Small intestine (tissue), 7 donors: Measurements from ENCODE around the gene MAMDC4. TPM values are rescaled to one million over a fixed set of nuclear protein-coding genes. Genes with fewer than 3 reads are reported as not detected.

ENCODE experiments used
- DNase-seq, 2 donors: peaks; one replicate each; pipeline versions ENCODE4 v3.0.0 to v3.0.0-alpha.2; 2013
- FAIRE-seq: peaks from 2 replicates; lab custom pipeline; 2012; peaks lifted over from hg19 to GRCh38; lab: Jason Lieb, UNC
- H3K27ac ChIP-seq, 3 donors: one replicate each; pipeline ENCODE4 v1.5.1; 2013; ENCODE audit warnings: low read length in 2 of 3, mild to moderate bottlenecking in 2 of 3, control low read depth in 1 of 3, inconsistent platforms in 1 of 3, low read depth in 1 of 3, moderate library complexity in 1 of 3
- H3K27me3 ChIP-seq, 3 donors: one replicate each; pipeline ENCODE4 v1.6.1; 2013; ENCODE audit warnings: low read length in 3 of 3, inconsistent platforms in 1 of 3; ENCODE audit not compliant: control insufficient read depth in 3 of 3, insufficient read depth in 3 of 3
- H3K36me3 ChIP-seq, 3 donors: one replicate each; pipeline ENCODE4 v1.6.1; 2013; ENCODE audit warnings: low read length in 3 of 3, inconsistent platforms in 1 of 3, low read depth in 1 of 3, mild to moderate bottlenecking in 1 of 3, moderate library complexity in 1 of 3; ENCODE audit not compliant: control insufficient read depth in 3 of 3, insufficient read depth in 2 of 3
- H3K4me1 ChIP-seq, 3 donors: one replicate each; pipeline ENCODE4 v1.6.1; 2013; ENCODE audit warnings: low read length in 2 of 3, inconsistent platforms in 1 of 3, low read depth in 1 of 3, mild to moderate bottlenecking in 1 of 3, moderate library complexity in 1 of 3; ENCODE audit not compliant: control insufficient read depth in 3 of 3, insufficient read depth in 2 of 3
- H3K4me3 ChIP-seq, 3 donors: one replicate each; pipeline ENCODE4 v1.5.1; 2013; ENCODE audit warnings: low read length in 3 of 3, control low read depth in 1 of 3, inconsistent platforms in 1 of 3, low read depth in 1 of 3, mild to moderate bottlenecking in 1 of 3, moderate library complexity in 1 of 3
- H3K9me3 ChIP-seq, 2 donors: one replicate each; pipeline ENCODE4 v1.6.1; 2013; ENCODE audit warnings: low read depth in 1 of 2, low read length in 1 of 2; ENCODE audit not compliant: control insufficient read depth in 2 of 2, insufficient read depth in 1 of 2
- WGBS, 3 donors: extraction: QIAGEN DNeasy Blood & Tissue Kit; methylation state at CpG; one replicate each; pipeline ENCODE4 v1.1.7; 2013; 5-methylcytosine and 5-hydroxymethylcytosine counted together
- polyA plus RNA-seq, 4 donors: library from polyadenylated mRNA; stranded (reverse) in 3 of 4; unstranded in 1 of 4; fragments of 200-250 nt in 3 of 4; fragments of 120-200 nt in 1 of 4; gene quantifications; one replicate each; pipeline versions ENCODE4 v1.2.1 to v1.2.3, GENCODE V29; 2013
- donor health status: healthy with polysubstance abuse.
- donor health status: control.
- donor health status: control.
- donor health status: Bipolar disorder and iron deficiency.
- donor health status: healthy.

Gene MAMDC4
- polyA plus RNA-seq, 4 donors = 4.6 to 1,156 (median 8.9) TPM

- peaks cover 0 to 92% (median 8%) of the 10 kb centered on the region in 3 donors for H3K4me1 ChIP-seq
Measured at GRCh38 chr9:136854842-136855460, 2.8 kb downstream of the MAMDC4 start.

DNA sequence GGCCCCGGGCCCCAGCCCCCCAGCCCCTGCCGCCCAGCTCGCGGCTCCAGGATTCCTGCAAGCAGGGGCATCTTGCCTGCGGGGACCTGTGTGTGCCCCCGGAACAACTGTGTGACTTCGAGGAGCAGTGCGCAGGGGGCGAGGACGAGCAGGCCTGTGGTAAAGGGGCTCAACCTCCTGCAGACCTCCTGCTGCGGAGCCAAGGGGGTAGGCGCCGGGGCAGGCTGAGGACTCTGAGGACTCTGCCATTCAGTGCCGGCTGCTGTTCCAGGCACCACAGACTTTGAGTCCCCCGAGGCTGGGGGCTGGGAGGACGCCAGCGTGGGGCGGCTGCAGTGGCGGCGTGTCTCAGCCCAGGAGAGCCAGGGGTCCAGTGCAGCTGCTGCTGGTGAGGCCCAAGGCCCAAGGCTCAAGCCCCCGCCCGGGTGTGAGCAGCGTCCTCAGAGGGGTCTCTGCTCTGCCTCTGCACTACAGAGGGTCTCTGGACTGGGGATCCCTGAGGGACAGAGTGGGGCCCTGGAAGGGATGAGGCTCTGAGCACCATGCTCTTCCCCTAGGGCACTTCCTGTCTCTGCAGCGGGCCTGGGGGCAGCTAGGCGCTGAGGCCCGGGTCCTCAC, 3.4 kb downstream of the MAMDC4 start:
- peaks cover 0 to 100% (median 0%) of the 10 kb centered on the region in 3 donors for H3K36me3 ChIP-seq
- H3K27ac ChIP-seq = peak overlapping the region in 1 of 3 donors; percentile 90
- H3K4me3 ChIP-seq = peak overlapping the region in 1 of 3 donors; percentile 43
- H3K27me3 ChIP-seq = no peaks in the 10 kb centered on the region
- WGBS, 3 donors = 78 to 80% (median 78%) methylated on average over 25 to 26 of the region's 26 CpGs
- no peak for FAIRE-seq
- peak in 1 of 2 donors; percentile 5 for DNase-seq
- no peaks in the 10 kb centered on the region for H3K9me3 ChIP-seq
- H3K4me1 ChIP-seq = peaks cover 0 to 92% (median 6%) of the 10 kb centered on the region in 3 donors

More at GRCh38 chr9:136854842-136855460, 2.8 kb downstream of the MAMDC4 start:
- Histone ChIP-seq H3K27me3 (no peaks in the 10 kb centered on the region), H3K36me3 (peaks cover 0 to 100% (median 0%) of the 10 kb centered on the region in 3 donors), H3K4me3 (peak overlapping the region in 1 of 3 donors; percentile 43), H3K27ac (peak overlapping the region in 1 of 3 donors; percentile 90), H3K9me3 (no peaks in the 10 kb centered on the region)
- FAIRE-seq (no peak), DNase-seq (peak in 1 of 2 donors; percentile 44)
- WGBS, 3 donors = 71 to 80% (median 73%) methylated on average over 21 to 23 of the region's 23 CpGs

- Histone ChIP-seq H3K36me3 (peaks cover 0 to 100% (median 3%) of the 10 kb centered on the region in 3 donors), H3K27ac (peak overlapping the region in 1 of 3 donors; percentile 90), H3K9me3 (no peaks in the 10 kb centered on the region), H3K27me3 (no peaks in the 10 kb centered on the region), H3K4me3 (peak overlapping the region in 1 of 3 donors; percentile 43), H3K4me1 (peaks cover 0 to 92% (median 10%) of the 10 kb centered on the region in 3 donors)
- 60 to 67% (median 61%) methylated on average over 15 of the region's 15 CpGs for WGBS, 3 donors
- DNase-seq = peak in 1 of 2 donors; percentile 32
- no peak for FAIRE-seq
Measured at GRCh38 chr9:136856079-136856476, 3.9 kb downstream of the MAMDC4 start.

DNA sequence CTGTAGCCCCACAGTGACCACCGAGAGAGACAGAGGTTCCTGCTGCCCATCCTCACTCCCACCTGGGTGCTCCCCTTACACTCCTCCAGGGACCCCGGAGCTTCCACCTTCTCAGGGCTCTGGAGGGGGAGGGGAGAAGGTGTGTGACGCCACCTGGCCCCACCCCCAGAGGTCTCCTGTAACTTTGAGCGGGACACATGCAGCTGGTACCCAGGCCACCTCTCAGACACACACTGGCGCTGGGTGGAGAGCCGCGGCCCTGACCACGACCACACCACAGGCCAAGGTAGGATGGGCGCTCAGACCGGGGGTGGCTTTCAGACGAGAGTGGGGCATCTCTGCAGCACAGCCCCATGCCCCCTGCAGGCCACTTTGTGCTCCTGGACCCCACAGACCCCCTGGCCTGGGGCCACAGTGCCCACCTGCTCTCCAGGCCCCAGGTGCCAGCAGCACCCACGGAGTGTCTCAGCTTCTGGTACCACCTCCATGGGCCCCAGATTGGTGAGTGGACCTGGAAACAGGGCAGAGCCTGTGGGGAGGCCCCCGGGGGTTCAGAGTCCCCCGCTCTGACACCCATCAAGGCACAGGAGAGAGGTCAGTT, 4.5 kb downstream of the MAMDC4 start:
- no peaks in the 10 kb centered on the region for H3K9me3 ChIP-seq
- peak overlapping the region in 1 of 3 donors; percentile 90 for H3K27ac ChIP-seq
- H3K4me1 ChIP-seq = peaks cover 0 to 92% (median 12%) of the 10 kb centered on the region in 3 donors

DNA sequence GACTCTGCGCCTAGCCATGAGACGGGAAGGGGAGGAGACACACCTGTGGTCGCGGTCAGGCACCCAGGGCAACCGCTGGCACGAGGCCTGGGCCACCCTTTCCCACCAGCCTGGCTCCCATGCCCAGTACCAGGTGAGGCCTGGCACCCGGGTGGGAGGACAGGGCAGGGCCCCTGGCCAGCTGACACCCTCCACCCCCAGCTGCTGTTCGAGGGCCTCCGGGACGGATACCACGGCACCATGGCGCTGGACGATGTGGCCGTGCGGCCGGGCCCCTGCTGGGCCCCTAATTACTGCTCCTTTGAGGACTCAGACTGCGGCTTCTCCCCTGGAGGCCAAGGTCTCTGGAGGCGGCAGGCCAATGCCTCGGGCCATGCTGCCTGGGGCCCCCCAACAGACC, 5.0 kb downstream of the MAMDC4 start:
- 66 to 81% (median 68%) methylated on average over 19 of the region's 19 CpGs for WGBS, 3 donors

More for the DNA sequence above, 4.5 kb downstream of the MAMDC4 start:
- peak in 1 of 2 donors; percentile 32 for DNase-seq
- Histone ChIP-seq H3K27me3 (no peaks in the 10 kb centered on the region), H3K4me3 (peak overlapping the region in 1 of 3 donors; percentile 43), H3K36me3 (peaks cover 0 to 100% (median 3%) of the 10 kb centered on the region in 3 donors)
- 65 to 76% (median 68%) methylated on average over 14 of the region's 14 CpGs for WGBS, 3 donors
- FAIRE-seq = no peak

GRCh38 chr9:136857581-136858412, 5.7 kb downstream of the MAMDC4 start:
- peaks cover 0 to 81% (median 12%) of the 10 kb centered on the region in 3 donors for H3K4me1 ChIP-seq
- H3K4me3 ChIP-seq = peak overlapping the region in 1 of 3 donors; percentile 43
- no peaks in the 10 kb centered on the region for H3K9me3 ChIP-seq
- H3K27ac ChIP-seq = peak overlapping the region; percentile 90 to 97 (median 96)
- no peaks in the 10 kb centered on the region for H3K27me3 ChIP-seq
- DNase-seq = peak; percentile 66 to 79
- WGBS, 3 donors = 37 to 66% (median 48%) methylated on average over 17 to 29 of the region's 29 CpGs
- no peak for FAIRE-seq
- peaks cover 2 to 100% (median 12%) of the 10 kb centered on the region in 3 donors for H3K36me3 ChIP-seq

More for the DNA sequence above, 5.0 kb downstream of the MAMDC4 start:
- Histone ChIP-seq H3K9me3 (no peaks in the 10 kb centered on the region), H3K27ac (peak overlapping the region; percentile 90 to 97 (median 96)), H3K4me1 (peaks cover 0 to 87% (median 12%) of the 10 kb centered on the region in 3 donors), H3K4me3 (peak overlapping the region in 1 of 3 donors; percentile 43), H3K27me3 (no peaks in the 10 kb centered on the region), H3K36me3 (peaks cover 0 to 100% (median 6%) of the 10 kb centered on the region in 3 donors)
- FAIRE-seq (no peak), DNase-seq (peak in 1 of 2 donors; percentile 50)

GRCh38 chr9:136858452-136858843, 6.3 kb downstream of the MAMDC4 start:
- WGBS, 3 donors = 56 to 79% (median 63%) methylated on average over 14 to 15 of the region's 15 CpGs
- Histone ChIP-seq H3K4me1 (peaks cover 0 to 79% (median 12%) of the 10 kb centered on the region in 3 donors), H3K27ac (peak overlapping the region; percentile 90 to 97 (median 96)), H3K36me3 (peaks cover 6 to 100% (median 18%) of the 10 kb centered on the region in 3 donors), H3K9me3 (no peaks in the 10 kb centered on the region), H3K4me3 (no peak overlapping the region), H3K27me3 (no peaks in the 10 kb centered on the region)
- FAIRE-seq = no peak
- DNase-seq = no peak
